Activated CD8-positive, alpha-beta memory T cell treated with anti-CD3 and anti-CD28 coated beads, Interleukin-2, amount 10 ng/mL, durations not matched to agents 7 days and 5 days (primary cell): ENCODE results near the gene LSM4. TPM values are rescaled to one million over a fixed set of nuclear protein-coding genes. Genes with fewer than 3 reads are reported as not detected.

Experiments
- ATAC-seq: fragments of 150-1000 bp; cut with Tn5 transposase; one replicate; pipeline ENCODE4 v1.10.0; 2021; ENCODE audit warnings: moderate library complexity
- CTCF ChIA-PET: fragments of 350-600 bp; sonication (Branson Sonifier 250); formaldehyde crosslinking; loops from one replicate; lab custom pipeline; 2021; ENCODE audit warnings: antibody characterized with exemption; lab: Charles Lee
- DNase-seq: peaks from one replicate; pipeline ENCODE4 v3.0.0-alpha.2; 2020
- H3K27ac Mint-ChIP-seq: one replicate; pipeline ENCODE4 v1.8.0; 2021; ENCODE audit warnings: mild to moderate bottlenecking, mixed read lengths
- H3K27me3 Mint-ChIP-seq: one replicate; pipeline ENCODE4 v1.8.0; 2021; ENCODE audit warnings: mixed read lengths
- H3K36me3 Mint-ChIP-seq: one replicate; pipeline ENCODE4 v1.8.0; 2021; ENCODE audit warnings: mild to moderate bottlenecking, mixed read lengths
- H3K4me1 Mint-ChIP-seq: one replicate; pipeline ENCODE4 v1.8.0; 2021; ENCODE audit warnings: mixed read lengths
- H3K4me3 Mint-ChIP-seq: one replicate; pipeline ENCODE4 v1.8.0; 2021; ENCODE audit warnings: mild to moderate bottlenecking, moderate library complexity, mixed read lengths
- H3K9me3 Mint-ChIP-seq: one replicate; pipeline ENCODE4 v1.8.0; 2022; ENCODE audit warnings: low read depth, mixed read lengths
- total RNA-seq, 2 experiments: library from RNA; stranded (reverse); gene quantifications; one replicate each; pipeline ENCODE4 v1.2.3, GENCODE V29; 2021

LSM4 gene
- total RNA-seq, 2 experiments from 2014 or later: 209 to 236 TPM

DNA sequence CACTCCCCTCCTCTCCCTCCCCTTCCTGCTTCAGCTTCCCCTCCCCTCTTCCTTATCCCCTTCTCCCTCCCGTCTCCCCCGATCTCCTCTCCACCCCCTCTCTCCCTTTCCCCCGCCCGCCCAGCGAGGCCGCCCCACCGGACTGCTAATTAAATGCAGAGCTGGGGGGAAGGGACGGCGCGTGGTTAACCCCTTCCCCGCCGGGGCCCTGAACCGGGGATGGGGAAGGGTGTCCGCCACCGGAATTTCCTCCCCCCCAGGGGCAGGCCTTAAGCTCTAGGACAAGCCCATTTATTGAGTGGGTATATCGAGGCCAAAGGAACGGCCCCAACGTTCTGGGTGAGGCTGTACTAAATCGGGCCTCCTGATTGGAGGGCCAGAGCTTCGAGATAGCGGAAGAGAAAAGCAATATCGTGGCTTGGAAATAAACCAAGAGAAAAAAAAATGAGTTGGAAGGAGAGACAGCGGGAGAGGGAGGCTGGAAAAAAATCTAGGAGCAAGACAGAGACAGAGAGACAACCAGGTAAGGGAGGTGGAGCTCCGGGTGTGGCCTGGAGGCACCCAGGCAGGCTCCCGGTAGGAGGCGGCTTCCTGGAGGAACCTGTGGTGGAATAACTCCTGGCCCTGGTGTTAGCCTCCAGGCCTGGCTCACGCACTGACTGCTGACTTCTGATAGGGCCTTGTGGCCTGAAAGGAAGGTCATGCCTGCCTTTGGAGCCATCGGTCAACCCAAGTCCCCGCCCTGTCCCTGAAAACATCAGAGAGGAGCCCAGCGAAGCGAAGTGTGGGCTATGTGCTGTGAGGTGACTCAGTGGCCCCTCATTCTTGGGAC, 29.9 kb downstream of the LSM4 start:
- peak; percentile 85 for DNase-seq
- ATAC-seq: peak; percentile 17
- Mint-ChIP-seq H3K27ac (peak overlapping the region; percentile 98), H3K36me3 (peaks cover 21% of the 10 kb centered on the region), H3K4me1 (peaks cover 66% of the 10 kb centered on the region), H3K27me3 (no peaks in the 10 kb centered on the region), H3K4me3 (peak overlapping the region; percentile 91), H3K9me3 (no peaks in the 10 kb centered on the region)
- CTCF ChIA-PET: interaction anchor here (0.5 to 5.1 kb wide), 10 partner anchors 9 to 120 kb away, joined by 3 to 161 read pairs (median 4); partner anchors contain the start of genes JUND, LSM4 and RAB3A

GRCh38 chr19:18292462-18292809, 30.4 kb downstream of the LSM4 start:
- Mint-ChIP-seq H3K27me3 (no peaks in the 10 kb centered on the region), H3K36me3 (peaks cover 18% of the 10 kb centered on the region), H3K9me3 (no peaks in the 10 kb centered on the region), H3K4me3 (peak overlapping the region; percentile 91), H3K27ac (peak overlapping the region; percentile 98), H3K4me1 (peaks cover 62% of the 10 kb centered on the region)
- ATAC-seq (no peak), DNase-seq (no peak)
- CTCF ChIA-PET: interaction anchor here (0.9 to 5.1 kb wide), 6 partner anchors 11 to 36 kb away, joined by 3 to 161 read pairs (median 18); partner anchors contain the start of genes JUND and LSM4

DNA sequence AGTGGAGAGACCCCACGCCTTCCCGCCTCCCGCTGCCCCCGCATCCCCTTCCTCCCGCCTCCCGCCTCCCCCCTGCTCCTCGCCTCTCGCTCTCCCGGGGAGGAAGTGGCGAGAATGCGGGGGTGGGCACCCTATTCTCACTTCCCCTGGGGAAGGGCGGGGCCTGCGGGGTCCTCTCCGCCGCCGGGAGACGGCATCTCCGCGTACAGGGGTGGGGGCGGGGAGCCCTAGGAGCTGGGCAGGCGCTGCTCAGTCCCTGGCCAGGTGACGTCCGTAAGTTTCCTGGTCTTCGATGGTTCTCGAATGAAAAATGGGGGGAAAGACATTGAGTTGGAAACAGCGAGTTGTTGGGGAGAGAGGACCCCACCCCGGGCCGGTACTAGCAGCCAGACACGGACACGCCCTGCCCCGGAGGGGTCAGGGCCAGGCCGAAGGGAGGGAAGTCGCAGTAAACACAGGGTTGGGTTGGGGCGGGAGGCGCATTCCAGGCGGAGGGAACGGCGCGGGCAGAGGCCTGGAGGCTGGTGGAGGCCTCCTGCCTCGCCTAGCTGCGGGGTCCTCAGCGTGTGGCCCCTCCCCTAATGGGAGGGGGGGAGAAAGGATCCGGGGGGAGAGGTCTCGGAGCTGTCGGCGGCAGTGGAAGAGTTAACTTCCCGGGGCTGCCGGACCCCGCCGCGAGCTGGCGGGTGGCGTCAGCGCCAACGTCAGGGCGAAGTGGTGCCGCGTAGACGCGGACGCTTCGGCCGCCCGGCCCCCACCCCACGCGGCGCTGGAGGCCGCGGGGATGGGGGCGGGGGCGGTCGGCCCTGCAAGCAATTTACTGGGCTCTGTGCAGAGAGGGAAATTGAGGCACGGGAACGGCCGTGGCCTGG, 31.1 kb downstream of the LSM4 start:
- peak overlapping the region; percentile 91 for H3K4me3 Mint-ChIP-seq
- H3K9me3 Mint-ChIP-seq: no peaks in the 10 kb centered on the region
- H3K4me1 Mint-ChIP-seq: peaks cover 67% of the 10 kb centered on the region
- ATAC-seq (peak; percentile 38), DNase-seq (peak; percentile 94)
- CTCF ChIA-PET: interaction anchor here (1.1 to 5.1 kb wide), 5 partner anchors 11 to 37 kb away, joined by 3 to 161 read pairs (median 29); partner anchors contain the start of genes JUND and LSM4
- H3K27me3 Mint-ChIP-seq: no peaks in the 10 kb centered on the region
- peaks cover 15% of the 10 kb centered on the region for H3K36me3 Mint-ChIP-seq
- H3K27ac Mint-ChIP-seq: peak overlapping the region; percentile 98

GRCh38 chr19:18291019-18291524, 31.8 kb downstream of the LSM4 start:
- no peaks in the 10 kb centered on the region for H3K9me3 Mint-ChIP-seq
- peak; percentile 68 for DNase-seq
- no peaks in the 10 kb centered on the region for H3K27me3 Mint-ChIP-seq
- peak; percentile 5 for ATAC-seq
- peaks cover 12% of the 10 kb centered on the region for H3K36me3 Mint-ChIP-seq
- CTCF ChIA-PET: interaction anchor here (2.3 to 5.1 kb wide), 5 partner anchors 11 to 38 kb away, joined by 6 to 161 read pairs (median 29); partner anchors contain the start of genes JUND and LSM4
- H3K4me3 Mint-ChIP-seq: peak overlapping the region; percentile 91
- peak overlapping the region; percentile 98 for H3K27ac Mint-ChIP-seq
- peaks cover 68% of the 10 kb centered on the region for H3K4me1 Mint-ChIP-seq

DNA sequence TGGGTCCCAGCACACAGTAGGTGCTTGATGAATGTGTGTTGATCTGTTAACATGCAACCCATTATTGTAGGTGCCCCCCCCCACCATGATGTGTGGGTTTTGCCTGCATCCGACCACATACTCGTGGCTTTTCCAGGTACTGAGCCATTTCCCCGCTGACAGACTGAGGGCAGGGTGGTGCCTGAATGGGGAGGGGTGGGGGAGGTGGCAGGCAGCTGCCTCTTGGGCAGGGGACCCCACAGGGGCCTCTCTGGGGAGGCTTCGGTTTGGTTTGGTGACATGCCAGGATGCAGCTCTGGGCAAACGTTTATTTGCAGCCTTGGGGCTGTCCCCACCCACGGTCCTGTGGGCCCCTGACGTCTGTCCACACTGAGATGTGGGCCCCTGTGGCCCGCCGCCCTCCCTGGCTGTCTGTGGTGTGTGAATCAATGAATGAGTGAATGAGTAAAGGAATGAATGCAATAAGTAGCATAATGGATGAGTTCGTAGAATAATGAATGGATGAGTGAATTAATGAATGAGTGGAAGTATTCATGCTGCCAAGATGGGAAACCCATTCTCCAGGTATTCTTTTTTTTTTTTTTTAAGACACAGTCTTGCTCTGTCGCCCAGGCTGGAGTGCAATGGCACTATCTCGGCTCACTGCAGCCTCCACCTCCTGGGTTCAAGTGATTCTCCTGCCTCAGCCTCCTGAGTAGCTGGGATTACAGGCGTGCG, 32.4 kb downstream of the LSM4 start:
- peaks cover 8% of the 10 kb centered on the region for H3K36me3 Mint-ChIP-seq
- CTCF ChIA-PET: interaction anchor here (2.6 to 5.1 kb wide), 3 partner anchors 10 to 32 kb away, joined by 17 to 161 read pairs (median 29); partner anchors contain the start of genes JUND and LSM4

DNA sequence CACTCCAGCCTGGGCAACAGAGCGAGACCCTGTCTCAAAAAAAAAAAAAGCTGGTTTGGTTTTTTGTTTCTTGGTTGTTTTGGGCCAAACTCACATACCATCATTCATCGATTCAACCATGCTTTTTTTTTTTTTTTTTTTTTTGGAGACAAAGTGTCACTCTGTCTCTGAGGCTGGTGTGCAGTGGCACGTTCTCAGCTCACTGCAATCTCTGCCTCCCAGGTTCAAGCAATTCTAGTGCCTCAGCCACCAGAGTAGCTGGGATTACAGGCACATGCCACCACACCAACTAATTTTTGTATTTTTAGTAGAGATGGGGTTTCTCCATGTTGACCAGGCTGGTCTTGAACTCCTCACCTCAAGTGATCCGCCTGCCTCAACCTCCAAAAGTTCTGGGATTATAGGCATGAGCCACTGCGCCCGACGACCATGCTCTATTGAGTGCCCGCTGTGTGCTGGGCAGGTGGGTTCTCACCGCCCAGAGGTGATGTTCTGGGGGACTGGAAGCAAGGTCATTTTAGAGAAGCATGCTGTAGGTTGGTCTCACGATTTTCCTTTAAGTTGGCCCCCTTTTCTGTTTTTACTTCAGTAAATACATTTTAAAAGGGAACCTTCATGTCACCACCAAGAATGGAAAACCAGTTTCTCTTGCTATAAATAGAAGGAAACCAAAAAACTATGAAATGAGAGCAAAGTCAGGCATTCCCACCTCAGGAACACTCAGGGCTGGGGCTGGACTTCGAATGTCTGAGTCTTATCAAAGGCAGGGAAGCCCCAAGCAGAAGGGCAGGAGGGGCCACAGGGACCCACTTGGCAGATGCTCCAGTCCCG, 33.2 kb downstream of the LSM4 start:
- ATAC-seq (peak; percentile 8), DNase-seq (no peak)
- CTCF ChIA-PET: interaction anchor here (0.7 to 5.1 kb wide), 5 partner anchors 9 to 32 kb away, joined by 3 to 161 read pairs (median 17); partner anchors contain the start of genes JUND and LSM4
- H3K4me1 Mint-ChIP-seq: peaks cover 70% of the 10 kb centered on the region
- H3K36me3 Mint-ChIP-seq: peaks cover 12% of the 10 kb centered on the region
- H3K4me3 Mint-ChIP-seq: peak overlapping the region; percentile 91
- no peaks in the 10 kb centered on the region for H3K9me3 Mint-ChIP-seq
- H3K27me3 Mint-ChIP-seq: no peaks in the 10 kb centered on the region
- H3K27ac Mint-ChIP-seq: peak overlapping the region; percentile 98

More for the DNA sequence above, 32.4 kb downstream of the LSM4 start:
- Mint-ChIP-seq H3K9me3 (no peaks in the 10 kb centered on the region), H3K4me3 (peak overlapping the region; percentile 91), H3K4me1 (peaks cover 67% of the 10 kb centered on the region), H3K27ac (peak overlapping the region; percentile 98), H3K27me3 (no peaks in the 10 kb centered on the region)
- ATAC-seq: peak; percentile 45
- peak; percentile 97 for DNase-seq

DNA sequence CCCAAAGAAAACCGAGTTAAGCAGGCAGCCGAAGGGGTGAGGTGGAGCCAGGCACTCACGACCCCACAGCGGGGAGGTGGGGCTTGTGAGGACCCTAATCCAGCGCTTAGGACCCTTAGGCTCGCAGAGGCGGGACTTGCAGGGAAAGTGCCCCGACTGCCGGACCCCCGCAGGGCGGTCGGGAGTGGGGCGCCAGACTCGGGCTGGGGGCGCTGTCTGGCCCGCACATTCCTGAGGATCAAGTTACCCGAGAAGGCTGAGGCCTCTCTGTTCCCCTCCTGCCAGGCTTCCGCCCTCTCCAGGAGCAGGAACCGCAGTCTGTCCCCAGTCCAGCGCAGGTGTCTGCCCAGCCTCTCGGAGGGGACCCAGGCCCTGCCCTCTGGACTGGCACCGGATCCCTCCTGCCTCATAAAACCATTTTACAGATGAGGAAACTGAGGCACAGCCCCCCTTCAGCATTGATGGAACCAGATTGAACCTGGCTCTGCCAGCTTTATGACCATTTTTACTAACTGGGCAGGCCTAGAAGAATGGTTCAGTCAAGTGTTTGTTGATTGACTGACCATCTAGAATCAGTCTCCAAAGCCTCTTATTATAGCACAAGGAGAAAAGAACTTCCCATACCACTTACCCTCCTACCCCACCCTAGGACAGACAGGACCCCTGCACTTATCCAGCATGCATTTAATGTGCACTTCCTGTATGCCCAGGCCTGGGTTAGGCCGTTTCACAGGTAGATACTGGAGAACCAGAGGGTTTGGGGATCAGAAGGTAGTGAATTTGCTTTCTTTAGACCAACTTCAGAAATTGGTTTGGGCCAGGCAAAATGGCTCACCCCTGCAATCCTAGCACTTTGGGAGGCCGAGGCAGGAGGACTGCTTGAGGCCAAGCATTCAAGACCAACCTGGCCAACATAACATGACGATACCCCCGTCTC, 34.8 kb downstream of the LSM4 start:
- Mint-ChIP-seq H3K36me3 (peaks cover 10% of the 10 kb centered on the region), H3K27ac (no peak overlapping the region), H3K4me3 (no peak overlapping the region), H3K27me3 (no peaks in the 10 kb centered on the region), H3K4me1 (peaks cover 62% of the 10 kb centered on the region), H3K9me3 (no peaks in the 10 kb centered on the region)
- ATAC-seq (no peak), DNase-seq (no peak)
- CTCF ChIA-PET: interaction anchor here (1.3 to 2.6 kb wide), 3 partner anchors 9 to 16 kb away, joined by 6 to 17 read pairs (median 10); no protein-coding TSS in a partner anchor

- CTCF ChIA-PET: interaction anchor here (1.9 kb wide), 1 partner anchor 9 kb away, joined by 6 read pairs; no protein-coding TSS in a partner anchor
- DNase-seq: no peak
- Mint-ChIP-seq H3K4me3 (no peak overlapping the region), H3K27me3 (no peaks in the 10 kb centered on the region), H3K36me3 (peaks cover 8% of the 10 kb centered on the region), H3K9me3 (no peaks in the 10 kb centered on the region), H3K27ac (peak overlapping the region; percentile 69), H3K4me1 (peaks cover 69% of the 10 kb centered on the region)
- ATAC-seq: no peak
These were observed 35.8 kb downstream of the LSM4 start for GRCh38 chr19:18286973-18287635.

DNA sequence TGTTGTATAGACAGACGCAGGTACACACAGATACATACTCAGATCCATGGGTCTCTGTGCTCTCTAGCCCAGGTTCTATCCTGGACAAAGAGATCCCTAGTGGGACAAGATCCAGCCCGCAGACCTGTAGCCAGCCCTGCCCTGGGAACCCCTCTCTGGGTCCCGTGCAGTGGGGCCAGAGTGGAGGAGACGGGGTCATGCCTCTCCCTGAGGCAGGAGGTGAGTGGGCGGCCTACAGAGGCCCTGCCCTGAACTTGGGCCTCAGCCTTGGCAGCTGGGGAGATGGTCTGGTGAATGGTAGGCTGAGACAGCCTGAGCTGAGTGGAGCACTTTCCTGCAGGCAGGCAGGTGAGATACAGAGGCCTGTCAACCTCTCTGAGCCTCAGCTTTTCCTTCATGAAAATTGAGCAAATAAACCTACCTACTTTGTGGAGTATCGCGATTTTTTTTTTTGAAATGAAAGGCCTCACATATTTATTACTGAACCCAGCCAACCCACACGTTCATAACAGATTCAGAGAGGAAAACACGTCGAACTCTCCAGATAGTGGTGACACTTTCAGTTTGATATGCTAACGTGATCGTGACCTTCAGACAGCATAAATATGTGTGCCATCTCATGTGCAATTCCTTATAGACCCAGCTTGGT, 38.0 kb downstream of the LSM4 start:
- DNase-seq (peak; percentile 70), ATAC-seq (no peak)
- H3K36me3 Mint-ChIP-seq: peaks cover 11% of the 10 kb centered on the region
- no peaks in the 10 kb centered on the region for H3K9me3 Mint-ChIP-seq
- peak overlapping the region; percentile 93 for H3K27ac Mint-ChIP-seq
- peak overlapping the region; percentile 41 for H3K4me3 Mint-ChIP-seq
- CTCF ChIA-PET: interaction anchor here (0.7 to 10.1 kb wide), 2 partner anchors 8 to 30 kb away, joined by 3 to 399 read pairs; partner anchors contain the start of gene LSM4
- no peaks in the 10 kb centered on the region for H3K27me3 Mint-ChIP-seq
- H3K4me1 Mint-ChIP-seq: peaks cover 54% of the 10 kb centered on the region

GRCh38 chr19:18283338-18283737, 39.5 kb downstream of the LSM4 start:
- CTCF ChIA-PET: interaction anchor here (6.1 to 10.1 kb wide), 2 partner anchors 9 to 31 kb away, joined by 161 to 399 read pairs; partner anchors contain the start of gene LSM4
- Mint-ChIP-seq H3K27me3 (no peaks in the 10 kb centered on the region), H3K36me3 (peaks cover 26% of the 10 kb centered on the region), H3K9me3 (no peaks in the 10 kb centered on the region), H3K4me1 (peaks cover 53% of the 10 kb centered on the region), H3K4me3 (no peak overlapping the region), H3K27ac (peak overlapping the region; percentile 93)
- ATAC-seq (no peak), DNase-seq (no peak)
